ENCODE data around the gene CCL4.

Gene CCL4

GRCh38 chr17:36106493-36106835, 2.8 kb downstream of the CCL4 start:
- no peak for TF ChIP-seq POLR2AphosphoS5 (IDR thresholded peaks at IDR 0.05; ENCODE audit: low read depth, low read length)
- no peak for TF ChIP-seq SIN3A (IDR thresholded peaks at IDR 0.05; ENCODE audit: borderline replicate concordance, insufficient read depth, low read length)

DNA sequence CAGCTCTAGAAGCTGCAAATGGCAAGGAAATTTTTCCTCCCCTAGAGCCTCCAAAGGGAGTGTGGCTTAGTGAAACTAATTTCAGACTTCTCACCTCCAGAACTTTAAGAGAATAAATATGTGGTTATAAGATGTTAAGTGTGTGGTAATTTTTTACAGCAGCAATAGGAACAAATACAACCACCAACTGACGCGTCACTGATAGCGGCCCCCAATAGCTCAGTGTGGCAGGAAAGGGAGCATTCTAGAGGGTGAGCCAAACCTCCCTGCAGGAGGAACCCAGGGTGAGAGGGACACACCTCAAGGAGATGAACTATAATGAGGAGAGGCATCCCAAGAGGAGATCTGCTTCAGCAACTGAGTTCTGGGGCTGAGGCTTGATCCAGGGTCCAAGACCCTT, 4.0 kb downstream of the CCL4 start:
- TF ChIP-seq POLR2AphosphoS5 (IDR thresholded peaks at IDR 0.05; ENCODE audit: low read depth, low read length) (no peak), TAF1 (IDR thresholded peaks at IDR 0.05; ENCODE audit: borderline replicate concordance, insufficient read depth, low read length) (no peak), FOXP2 (optimal IDR thresholded peaks at IDR 0.05; ENCODE audit: borderline replicate concordance, extremely low read depth, extremely low read length, insufficient read depth) (no peak), SIN3A (IDR thresholded peaks at IDR 0.05; ENCODE audit: borderline replicate concordance, insufficient read depth, low read length) (no peak)
- TF ChIP-seq, protein P1, sequence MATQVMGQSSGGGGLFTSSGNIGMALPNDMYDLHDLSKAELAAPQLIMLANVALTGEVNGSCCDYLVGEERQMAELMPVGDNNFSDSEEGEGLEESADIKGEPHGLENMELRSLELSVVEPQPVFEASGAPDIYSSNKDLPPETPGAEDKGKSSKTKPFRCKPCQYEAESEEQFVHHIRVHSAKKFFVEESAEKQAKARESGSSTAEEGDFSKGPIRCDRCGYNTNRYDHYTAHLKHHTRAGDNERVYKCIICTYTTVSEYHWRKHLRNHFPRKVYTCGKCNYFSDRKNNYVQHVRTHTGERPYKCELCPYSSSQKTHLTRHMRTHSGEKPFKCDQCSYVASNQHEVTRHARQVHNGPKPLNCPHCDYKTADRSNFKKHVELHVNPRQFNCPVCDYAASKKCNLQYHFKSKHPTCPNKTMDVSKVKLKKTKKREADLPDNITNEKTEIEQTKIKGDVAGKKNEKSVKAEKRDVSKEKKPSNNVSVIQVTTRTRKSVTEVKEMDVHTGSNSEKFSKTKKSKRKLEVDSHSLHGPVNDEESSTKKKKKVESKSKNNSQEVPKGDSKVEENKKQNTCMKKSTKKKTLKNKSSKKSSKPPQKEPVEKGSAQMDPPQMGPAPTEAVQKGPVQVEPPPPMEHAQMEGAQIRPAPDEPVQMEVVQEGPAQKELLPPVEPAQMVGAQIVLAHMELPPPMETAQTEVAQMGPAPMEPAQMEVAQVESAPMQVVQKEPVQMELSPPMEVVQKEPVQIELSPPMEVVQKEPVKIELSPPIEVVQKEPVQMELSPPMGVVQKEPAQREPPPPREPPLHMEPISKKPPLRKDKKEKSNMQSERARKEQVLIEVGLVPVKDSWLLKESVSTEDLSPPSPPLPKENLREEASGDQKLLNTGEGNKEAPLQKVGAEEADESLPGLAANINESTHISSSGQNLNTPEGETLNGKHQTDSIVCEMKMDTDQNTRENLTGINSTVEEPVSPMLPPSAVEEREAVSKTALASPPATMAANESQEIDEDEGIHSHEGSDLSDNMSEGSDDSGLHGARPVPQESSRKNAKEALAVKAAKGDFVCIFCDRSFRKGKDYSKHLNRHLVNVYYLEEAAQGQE (IDR thresholded peaks at IDR 0.05; ENCODE audit: insufficient read depth in 1 of 2, low read depth in 2 of 2, low read length in 2 of 2): no peak

DNA sequence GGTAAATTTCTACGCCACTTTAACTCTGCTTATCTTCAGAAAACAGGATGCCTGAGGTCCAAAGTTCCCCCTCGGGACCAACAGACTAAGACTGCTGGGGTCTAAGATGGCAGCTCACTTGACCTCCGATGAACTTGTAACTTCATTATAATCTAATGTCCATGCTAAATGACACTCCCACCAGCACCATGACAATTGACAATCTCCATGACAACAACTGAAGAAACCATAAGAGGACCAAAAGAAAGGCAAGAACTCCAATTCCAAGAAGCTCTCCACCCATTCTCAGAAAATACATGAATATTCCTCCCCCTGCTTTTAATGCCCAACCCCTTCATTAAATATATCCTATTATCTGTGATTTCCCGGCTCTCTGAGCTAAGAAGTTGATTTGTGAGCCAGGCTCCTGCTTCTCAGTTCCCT, 7.5 kb downstream of the CCL4 start:
- TF ChIP-seq FOXP2 (optimal IDR thresholded peaks at IDR 0.05; ENCODE audit: borderline replicate concordance, extremely low read depth, extremely low read length, insufficient read depth) (no peak), SIN3A (IDR thresholded peaks at IDR 0.05; ENCODE audit: borderline replicate concordance, insufficient read depth, low read length) (no peak), POLR2AphosphoS5 (IDR thresholded peaks at IDR 0.05; ENCODE audit: low read depth, low read length) (no peak), TAF1 (IDR thresholded peaks at IDR 0.05; ENCODE audit: borderline replicate concordance, insufficient read depth, low read length) (no peak)
- TF ChIP-seq, protein P1 (IDR thresholded peaks at IDR 0.05; ENCODE audit: insufficient read depth in 1 of 2, low read depth in 2 of 2, low read length in 2 of 2): no peak

DNA sequence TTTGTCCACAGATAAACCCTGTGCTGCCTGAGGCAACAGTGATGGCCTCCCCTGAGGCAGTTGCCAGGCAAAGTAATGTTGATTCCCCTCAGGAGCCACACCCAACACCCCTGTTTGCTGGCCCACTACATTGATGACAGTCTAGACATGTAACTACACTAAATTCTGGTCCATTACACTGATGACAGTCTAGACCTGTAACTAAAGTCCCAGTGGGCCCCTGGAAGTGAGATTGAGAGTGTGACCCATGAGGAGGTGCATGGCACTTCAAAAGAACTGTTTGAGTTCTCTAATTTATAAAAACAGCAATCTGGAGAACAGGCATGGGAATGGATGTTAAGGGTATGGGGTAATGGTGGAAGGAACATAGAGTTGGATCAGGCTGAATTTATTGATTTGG, 8.9 kb downstream of the CCL4 start:
- no peak for TF ChIP-seq TAF1 (IDR thresholded peaks at IDR 0.05; ENCODE audit: borderline replicate concordance, insufficient read depth, low read length)
- TF ChIP-seq SIN3A (IDR thresholded peaks at IDR 0.05; ENCODE audit: borderline replicate concordance, insufficient read depth, low read length): no peak
- no peak for TF ChIP-seq FOXP2 (optimal IDR thresholded peaks at IDR 0.05; ENCODE audit: borderline replicate concordance, extremely low read depth, extremely low read length, insufficient read depth)
- no peak for TF ChIP-seq POLR2AphosphoS5 (IDR thresholded peaks at IDR 0.05; ENCODE audit: low read depth, low read length)
- TF ChIP-seq, protein P1 (IDR thresholded peaks at IDR 0.05; ENCODE audit: insufficient read depth in 1 of 2, low read depth in 2 of 2, low read length in 2 of 2): no peak

DNA sequence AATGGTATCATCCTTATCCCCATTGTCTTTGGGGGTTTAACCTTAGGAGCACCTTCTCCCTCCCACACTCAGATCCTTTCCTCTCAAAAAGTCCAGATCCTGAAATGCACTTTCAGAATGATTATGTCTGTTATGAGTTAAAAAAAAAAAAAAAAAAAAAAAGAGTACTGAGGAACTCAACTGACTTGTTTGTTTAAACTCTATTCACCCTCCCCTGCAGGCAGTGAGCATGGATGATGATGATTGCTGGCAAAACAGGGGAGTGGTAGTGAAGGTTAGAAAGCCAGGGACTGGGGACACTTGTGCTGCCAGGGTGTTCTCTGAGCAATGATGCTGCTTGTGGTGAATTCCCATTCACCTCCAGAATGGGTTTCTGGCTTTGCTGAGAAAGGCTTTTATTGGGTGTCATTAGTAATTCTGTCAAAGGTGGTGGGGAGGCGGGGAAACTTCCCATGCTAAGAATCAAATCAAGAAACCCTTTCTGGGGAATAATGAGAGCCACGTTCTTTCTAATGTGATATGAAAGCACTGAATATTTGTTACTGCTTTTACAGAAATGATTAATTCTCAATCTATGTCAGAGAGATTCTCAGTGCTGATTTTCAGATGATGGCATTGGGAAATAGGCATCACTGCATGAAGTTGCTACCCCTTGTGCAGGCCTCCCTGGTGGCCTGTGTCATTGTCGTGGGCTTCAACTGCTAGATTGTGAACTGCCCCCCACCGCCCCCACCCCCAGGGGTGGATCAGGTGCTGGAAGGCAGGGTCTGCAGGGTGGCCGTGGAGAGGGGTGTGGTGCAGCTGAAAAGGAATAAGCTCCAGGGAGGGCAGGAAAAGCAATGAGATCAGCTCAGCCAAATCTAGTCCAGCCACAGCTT, 14.1 kb downstream of the CCL4 start:
- TF ChIP-seq FOXP2 (optimal IDR thresholded peaks at IDR 0.05; ENCODE audit: borderline replicate concordance, extremely low read depth, extremely low read length, insufficient read depth) (no peak), POLR2AphosphoS5 (IDR thresholded peaks at IDR 0.05; ENCODE audit: low read depth, low read length) (no peak), SIN3A (IDR thresholded peaks at IDR 0.05; ENCODE audit: borderline replicate concordance, insufficient read depth, low read length) (no peak), TAF1 (IDR thresholded peaks at IDR 0.05; ENCODE audit: borderline replicate concordance, insufficient read depth, low read length) (no peak)
- TF ChIP-seq, protein P1 (IDR thresholded peaks at IDR 0.05; ENCODE audit: insufficient read depth in 1 of 2, low read depth in 2 of 2, low read length in 2 of 2): no peak

All from PFSK-1 (cell line).